ENCODE measurements around the gene PCDHGB5.
A peak's percentile ranks its signal among the peaks of the same experiment; 100 is the strongest.
"Not testable (repeated sequence)": the region's sequence is repeated elsewhere in the genome, so short reads cannot be mapped to it uniquely, and the experiment has no call there.

Gene PCDHGB5

DNA sequence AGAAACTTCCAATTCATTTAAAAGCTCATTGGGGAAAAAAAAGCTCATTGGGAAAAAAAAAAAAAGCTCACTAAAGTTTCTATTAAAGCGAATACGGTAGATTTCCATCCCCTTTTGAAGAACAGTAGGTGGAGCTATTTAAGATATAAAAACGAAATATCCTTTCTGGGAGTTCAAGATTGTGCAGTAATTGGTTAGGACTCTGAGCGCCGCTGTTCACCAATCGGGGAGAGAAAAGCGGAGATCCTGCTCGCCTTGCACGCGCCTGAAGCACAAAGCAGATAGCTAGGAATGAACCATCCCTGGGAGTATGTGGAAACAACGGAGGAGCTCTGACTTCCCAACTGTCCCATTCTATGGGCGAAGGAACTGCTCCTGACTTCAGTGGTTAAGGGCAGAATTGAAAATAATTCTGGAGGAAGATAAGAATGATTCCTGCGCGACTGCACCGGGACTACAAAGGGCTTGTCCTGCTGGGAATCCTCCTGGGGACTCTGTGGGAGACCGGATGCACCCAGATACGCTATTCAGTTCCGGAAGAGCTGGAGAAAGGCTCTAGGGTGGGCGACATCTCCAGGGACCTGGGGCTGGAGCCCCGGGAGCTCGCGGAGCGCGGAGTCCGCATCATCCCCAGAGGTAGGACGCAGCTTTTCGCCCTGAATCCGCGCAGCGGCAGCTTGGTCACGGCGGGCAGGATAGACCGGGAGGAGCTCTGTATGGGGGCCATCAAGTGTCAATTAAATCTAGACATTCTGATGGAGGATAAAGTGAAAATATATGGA, 32.8 kb downstream of the PCDHGB5 start, which contains the start of gene PCDHGA12:
TSS of gene PCDHGA12 (plus strand) at position 176 of the 782 bp plus-strand sequence. CDS start at position 429, 253 bp downstream.
- Histone ChIP-seq H3K9me3 (peaks cover 9% of the 10 kb centered on the region; the same call in 1 of the 2 replicates), H3K4me3 (ENCODE audit: low read depth, low read length) (no peak within 1 kb of the TSS), H3K27me3 (no peaks in the 10 kb centered on the region), H3K36me3 (peaks cover 13% of the 10 kb centered on the region; the same call in 1 of the 2 replicates), H3K4me1 (no peaks in the 10 kb centered on the region)
- no peak for DNase-seq
- TF ChIP-seq CTCF (IDR thresholded peaks at IDR 0.05; ENCODE audit: low read depth, low read length) = peak; percentile 14

DNA sequence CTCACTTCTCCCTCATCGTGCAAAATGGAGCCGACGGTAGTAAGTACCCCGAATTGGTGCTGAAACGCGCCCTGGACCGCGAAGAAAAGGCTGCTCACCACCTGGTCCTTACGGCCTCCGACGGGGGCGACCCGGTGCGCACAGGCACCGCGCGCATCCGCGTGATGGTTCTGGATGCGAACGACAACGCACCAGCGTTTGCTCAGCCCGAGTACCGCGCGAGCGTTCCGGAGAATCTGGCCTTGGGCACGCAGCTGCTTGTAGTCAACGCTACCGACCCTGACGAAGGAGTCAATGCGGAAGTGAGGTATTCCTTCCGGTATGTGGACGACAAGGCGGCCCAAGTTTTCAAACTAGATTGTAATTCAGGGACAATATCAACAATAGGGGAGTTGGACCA, 33.5 kb downstream of the PCDHGB5 start:
- no peak for DNase-seq
- no peak overlapping the region for H3K4me3 ChIP-seq (ENCODE audit: low read depth, low read length)
- peaks cover 13% of the 10 kb centered on the region; the same call in 1 of the 2 replicates for H3K36me3 ChIP-seq
- no peaks in the 10 kb centered on the region for H3K27me3 ChIP-seq
- peaks cover 9% of the 10 kb centered on the region; the same call in 1 of the 2 replicates for H3K9me3 ChIP-seq
- no peak for TF ChIP-seq CTCF (IDR thresholded peaks at IDR 0.05; ENCODE audit: low read depth, low read length)
- no peaks in the 10 kb centered on the region for H3K4me1 ChIP-seq

- H3K9me3 ChIP-seq; H3K4me3 ChIP-seq (ENCODE audit: low read depth, low read length); DNase-seq; H3K4me1 ChIP-seq; H3K27me3 ChIP-seq: not testable (repeated sequence)
- H3K36me3 ChIP-seq = peaks cover 13% of the 10 kb centered on the region; the same call in 1 of the 2 replicates
Observed at GRCh38 chr5:141432308-141432707, 34.6 kb downstream of the PCDHGB5 start.

DNA sequence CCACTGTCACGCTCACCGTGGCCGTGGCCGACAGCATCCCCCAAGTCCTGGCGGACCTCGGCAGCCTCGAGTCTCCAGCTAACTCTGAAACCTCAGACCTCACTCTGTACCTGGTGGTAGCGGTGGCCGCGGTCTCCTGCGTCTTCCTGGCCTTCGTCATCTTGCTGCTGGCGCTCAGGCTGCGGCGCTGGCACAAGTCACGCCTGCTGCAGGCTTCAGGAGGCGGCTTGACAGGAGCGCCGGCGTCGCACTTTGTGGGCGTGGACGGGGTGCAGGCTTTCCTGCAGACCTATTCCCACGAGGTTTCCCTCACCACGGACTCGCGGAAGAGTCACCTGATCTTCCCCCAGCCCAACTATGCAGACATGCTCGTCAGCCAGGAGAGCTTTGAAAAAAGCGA, 35.0 kb downstream of the PCDHGB5 start:
- not testable (repeated sequence) for H3K27me3 ChIP-seq; H3K36me3 ChIP-seq; H3K4me3 ChIP-seq (ENCODE audit: low read depth, low read length); DNase-seq; H3K4me1 ChIP-seq; H3K9me3 ChIP-seq

DNA sequence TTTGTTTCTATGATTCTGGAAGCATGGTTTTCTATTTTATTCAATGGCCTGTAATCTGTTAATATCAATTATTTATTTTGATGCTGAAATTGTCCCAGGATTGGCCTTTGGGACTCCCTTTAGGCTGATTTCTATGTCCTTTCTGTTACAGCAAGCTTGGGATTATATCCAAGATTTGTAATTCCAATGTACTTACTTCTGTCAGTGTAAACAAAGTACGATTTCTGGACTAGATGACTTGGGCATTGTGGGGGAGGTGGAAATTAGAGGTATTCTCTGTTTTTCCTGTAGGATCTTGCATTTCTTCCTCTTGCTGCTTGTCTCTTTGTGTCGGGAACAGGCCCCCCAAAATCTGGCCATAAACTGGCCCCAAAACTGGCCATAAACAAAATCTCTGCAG, 36.3 kb downstream of the PCDHGB5 start:
- H3K27me3 ChIP-seq = no peaks in the 10 kb centered on the region
- no peaks in the 10 kb centered on the region for H3K4me1 ChIP-seq
- 0 out of 2 replicates have a peak, but pooled peaks cover 4% of the 10 kb centered on the region for H3K9me3 ChIP-seq
- 0 out of 2 replicates have a peak, but pooled peaks cover 4% of the 10 kb centered on the region for H3K36me3 ChIP-seq
- no peak for DNase-seq
- no peak for TF ChIP-seq CTCF (IDR thresholded peaks at IDR 0.05; ENCODE audit: low read depth, low read length)
- no peak overlapping the region for H3K4me3 ChIP-seq (ENCODE audit: low read depth, low read length)

- no peak overlapping the region for H3K4me3 ChIP-seq (ENCODE audit: low read depth, low read length)
- no peaks in the 10 kb centered on the region for H3K36me3 ChIP-seq
- H3K4me1 ChIP-seq = no peaks in the 10 kb centered on the region
- H3K9me3 ChIP-seq = no peaks in the 10 kb centered on the region
- no peaks in the 10 kb centered on the region for H3K27me3 ChIP-seq
- DNase-seq = no peak
- no peak for TF ChIP-seq CTCF (IDR thresholded peaks at IDR 0.05; ENCODE audit: low read depth, low read length)
Observed at GRCh38 chr5:141437221-141437620, 39.5 kb downstream of the PCDHGB5 start.

DNA sequence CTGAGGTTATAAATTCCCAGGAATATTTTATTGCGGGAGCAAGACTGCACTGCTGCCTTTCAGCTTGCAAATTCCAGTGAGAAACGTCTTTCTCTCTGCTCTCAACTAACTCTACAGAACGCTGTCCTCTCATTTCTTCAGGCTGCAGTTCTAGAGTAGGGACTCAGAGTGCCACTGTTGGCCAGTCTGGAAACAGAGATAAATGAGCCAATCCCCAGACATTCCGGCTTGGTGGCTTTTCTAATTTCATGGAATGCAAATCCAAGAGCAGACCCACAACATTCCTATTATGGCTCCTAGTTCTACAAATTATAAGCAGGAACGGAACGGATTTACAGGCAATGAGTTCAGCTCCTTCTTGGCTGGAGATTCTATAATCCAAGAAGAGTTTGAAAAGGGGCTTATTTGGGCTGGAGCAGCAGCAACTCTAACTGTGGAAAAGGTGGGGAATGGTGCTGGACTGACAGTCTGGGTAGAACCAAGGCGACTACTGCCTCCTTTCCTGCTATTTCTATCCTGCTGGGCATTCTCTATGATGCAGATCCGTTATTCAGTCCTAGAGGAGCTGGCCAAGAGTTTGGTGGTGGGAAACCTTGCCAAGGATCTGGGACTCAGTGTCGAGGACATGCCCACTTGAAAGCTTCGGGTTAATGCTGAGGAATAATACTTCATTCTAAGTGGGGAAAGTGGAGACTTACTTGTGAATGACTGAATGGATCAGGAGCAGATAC, 41.8 kb downstream of the PCDHGB5 start:
- Histone ChIP-seq H3K4me3 (ENCODE audit: low read depth, low read length) (no peak overlapping the region), H3K4me1 (no peaks in the 10 kb centered on the region), H3K36me3 (no peaks in the 10 kb centered on the region), H3K27me3 (no peaks in the 10 kb centered on the region), H3K9me3 (no peaks in the 10 kb centered on the region)
- no peak for TF ChIP-seq CTCF (IDR thresholded peaks at IDR 0.05; ENCODE audit: low read depth, low read length)
- no peak for DNase-seq
